ENCODE data around the gene CELF4.

DNA sequence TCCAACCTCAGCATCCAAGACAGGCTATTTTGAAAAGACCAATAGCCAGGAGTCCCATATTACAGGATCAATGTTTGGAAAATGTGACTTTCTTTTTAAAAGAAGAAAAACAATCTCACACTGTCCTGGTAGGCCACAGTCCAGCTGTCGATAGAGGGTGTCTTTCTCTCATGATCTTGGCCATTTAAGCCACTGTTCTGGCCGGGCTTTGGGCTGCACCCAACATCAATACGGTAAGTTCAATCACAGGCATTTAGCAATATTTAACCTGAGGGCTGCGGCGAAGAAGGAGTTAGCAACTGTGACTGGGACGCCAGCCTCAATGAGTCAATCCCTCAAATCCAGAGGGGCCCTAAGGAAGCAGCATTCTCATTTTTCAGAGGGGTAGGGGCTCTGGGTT lies 69.0 kb downstream of the CELF4 start:
- no peak for TF ChIP-seq EZH2phosphoT487 (IDR thresholded peaks at IDR 0.05; ENCODE audit: insufficient read depth, low read depth)
- no peak for TF ChIP-seq EZH2 (IDR thresholded peaks at IDR 0.05; ENCODE audit: insufficient read depth, poor library complexity, severe bottlenecking)

Data from GM23248 (cell line).